Peyer's patch (tissue), 4 donors: Measurements from ENCODE around the gene VSIG1.

Experiments
- CTCF ChIP-seq, 6 experiments: fragments of 450-650 bp in 4 of 6; fragments of 200-600 bp in 2 of 6; sonication (generic) in 1 of 6; IDR thresholded peaks; one replicate each; pipeline ENCODE4 v1.5.1; 2017 to 2019; ENCODE audit warnings: antibody characterized with exemption in 6 of 6, mild to moderate bottlenecking in 3 of 6, moderate library complexity in 1 of 6
- POLR2A ChIP-seq, 2 donors: fragments of 450-650 bp; IDR thresholded peaks; one replicate each; pipeline ENCODE4 v1.5.1; 2017; ENCODE audit warnings: antibody characterized with exemption in 2 of 2, mild to moderate bottlenecking in 2 of 2, moderate library complexity in 2 of 2

- TF ChIP-seq CTCF (IDR thresholded peaks at IDR 0.05) (no peak), POLR2A (IDR thresholded peaks at IDR 0.05) (no peak)
Observed at GRCh38 chrX:108019382-108019875, 25.4 kb upstream of the VSIG1 start.
